Measurements from ENCODE around the gene GGACT.

GGACT gene

GRCh38 chr13:100528820-100529219, 59.8 kb downstream of the GGACT start:
- no peak for TF ChIP-seq FOXP2 (optimal IDR thresholded peaks at IDR 0.05; ENCODE audit: borderline replicate concordance, extremely low read depth, extremely low read length, insufficient read depth)
- no peak for TF ChIP-seq REST (IDR thresholded peaks at IDR 0.05; ENCODE audit: insufficient read depth in 1 of 2, low read depth in 2 of 2, low read length in 2 of 2)
- no peak for TF ChIP-seq SIN3A (IDR thresholded peaks at IDR 0.05; ENCODE audit: borderline replicate concordance, insufficient read depth, low read length)
- no peak for TF ChIP-seq TAF1 (IDR thresholded peaks at IDR 0.05; ENCODE audit: borderline replicate concordance, insufficient read depth, low read length)
- TF ChIP-seq POLR2AphosphoS5 (IDR thresholded peaks at IDR 0.05; ENCODE audit: low read depth, low read length) = no peak

GRCh38 chr13:100528353-100528752, 60.2 kb downstream of the GGACT start:
- no peak for TF ChIP-seq REST (IDR thresholded peaks at IDR 0.05; ENCODE audit: insufficient read depth in 1 of 2, low read depth in 2 of 2, low read length in 2 of 2)
- TF ChIP-seq TAF1 (IDR thresholded peaks at IDR 0.05; ENCODE audit: borderline replicate concordance, insufficient read depth, low read length) = no peak
- no peak for TF ChIP-seq SIN3A (IDR thresholded peaks at IDR 0.05; ENCODE audit: borderline replicate concordance, insufficient read depth, low read length)
- TF ChIP-seq FOXP2 (optimal IDR thresholded peaks at IDR 0.05; ENCODE audit: borderline replicate concordance, extremely low read depth, extremely low read length, insufficient read depth) = no peak
- no peak for TF ChIP-seq POLR2AphosphoS5 (IDR thresholded peaks at IDR 0.05; ENCODE audit: low read depth, low read length)

DNA sequence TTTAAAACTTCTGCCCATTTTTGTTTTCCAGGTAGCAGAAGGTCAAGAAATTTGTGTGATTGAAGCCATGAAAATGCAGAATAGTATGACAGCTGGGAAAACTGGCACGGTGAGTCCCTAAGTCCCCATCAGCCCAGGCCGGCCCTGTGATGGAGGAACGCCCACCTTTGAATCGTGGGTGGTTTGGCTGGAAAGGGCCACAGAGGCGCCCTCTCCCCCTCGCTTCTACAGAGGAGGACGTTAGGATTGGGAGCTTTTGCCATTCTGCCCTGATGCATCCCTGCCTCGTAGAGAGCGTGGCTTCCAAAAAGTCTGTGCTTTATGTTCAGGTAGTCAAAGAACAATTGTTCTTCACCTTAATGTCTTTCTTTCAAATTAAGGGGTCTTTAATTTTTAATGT, 60.9 kb downstream of the GGACT start:
- TF ChIP-seq REST (IDR thresholded peaks at IDR 0.05; ENCODE audit: insufficient read depth in 1 of 2, low read depth in 2 of 2, low read length in 2 of 2) (no peak), POLR2AphosphoS5 (IDR thresholded peaks at IDR 0.05; ENCODE audit: low read depth, low read length) (no peak), FOXP2 (optimal IDR thresholded peaks at IDR 0.05; ENCODE audit: borderline replicate concordance, extremely low read depth, extremely low read length, insufficient read depth) (no peak), TAF1 (IDR thresholded peaks at IDR 0.05; ENCODE audit: borderline replicate concordance, insufficient read depth, low read length) (no peak), SIN3A (IDR thresholded peaks at IDR 0.05; ENCODE audit: borderline replicate concordance, insufficient read depth, low read length) (no peak)

DNA sequence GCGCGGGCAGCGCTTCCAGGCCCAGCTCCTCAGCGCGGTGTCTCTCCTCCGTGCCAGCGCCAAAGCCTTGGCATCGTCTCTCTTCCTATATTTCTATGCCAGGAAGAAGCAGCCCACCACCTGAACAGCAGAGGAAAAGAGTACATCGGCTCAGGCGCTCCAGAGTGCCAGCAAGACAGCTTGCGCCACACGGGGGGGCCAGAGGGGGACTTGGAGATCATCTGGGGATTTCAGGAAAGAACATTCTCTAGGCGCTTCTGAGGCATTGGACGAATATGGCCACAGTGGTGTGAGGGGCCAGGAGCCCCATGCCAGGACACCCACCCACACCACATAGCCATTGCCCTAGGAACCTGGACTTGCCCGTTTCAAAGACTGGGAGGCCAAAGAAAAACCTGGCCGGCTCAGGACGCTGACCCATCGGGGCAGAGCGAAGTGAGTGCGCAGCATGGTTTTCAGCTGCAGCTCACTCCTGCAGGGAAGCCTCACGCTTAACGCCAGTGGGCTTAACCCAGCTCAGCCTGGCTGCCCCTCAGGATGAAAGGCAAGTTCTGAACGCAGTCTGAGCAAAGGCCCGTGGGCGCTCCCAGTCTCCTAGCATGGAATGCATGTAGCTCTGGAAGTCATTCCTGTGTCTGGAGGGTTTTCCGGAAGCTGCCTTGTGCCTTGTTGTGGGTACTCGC, 62.1 kb downstream of the GGACT start:
- TF ChIP-seq POLR2AphosphoS5 (IDR thresholded peaks at IDR 0.05; ENCODE audit: low read depth, low read length) (no peak), FOXP2 (optimal IDR thresholded peaks at IDR 0.05; ENCODE audit: borderline replicate concordance, extremely low read depth, extremely low read length, insufficient read depth) (no peak), REST (IDR thresholded peaks at IDR 0.05; ENCODE audit: insufficient read depth in 1 of 2, low read depth in 2 of 2, low read length in 2 of 2) (no peak), TAF1 (IDR thresholded peaks at IDR 0.05; ENCODE audit: borderline replicate concordance, insufficient read depth, low read length) (no peak), SIN3A (IDR thresholded peaks at IDR 0.05; ENCODE audit: borderline replicate concordance, insufficient read depth, low read length) (no peak)
